Measurements from ENCODE around the gene DYNC2H1.
"Not testable (repeated sequence)": the region's sequence is repeated elsewhere in the genome, so short reads cannot be mapped to it uniquely, and the experiment has no call there.

The DYNC2H1 gene

GRCh38 chr11:103114836-103115235 is 5.6 kb downstream of the DYNC2H1 start:
- DNase-seq (ENCODE audit: low read depth in 3 of 3): no peak

DNA sequence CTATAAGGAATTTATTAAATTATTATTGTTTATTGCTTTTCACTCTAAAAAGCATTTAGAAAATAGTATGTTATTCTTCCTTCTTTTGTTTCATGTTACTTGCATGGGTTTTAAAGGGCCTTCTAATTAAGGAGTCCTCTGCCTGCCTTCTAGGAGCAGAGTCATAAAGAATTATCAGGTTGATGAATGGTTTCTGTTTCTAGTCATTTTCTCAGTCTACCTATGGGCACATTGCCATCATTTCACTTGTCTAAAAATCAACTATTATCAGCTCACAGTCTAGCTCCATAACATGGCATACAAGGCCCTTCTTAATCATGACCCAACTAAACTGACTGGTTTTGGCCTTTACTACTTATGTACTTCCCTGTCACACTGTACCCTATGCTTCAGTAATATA is 16.2 kb downstream of the DYNC2H1 start:
- DNase-seq (ENCODE audit: low read depth in 3 of 3): no peak

DNA sequence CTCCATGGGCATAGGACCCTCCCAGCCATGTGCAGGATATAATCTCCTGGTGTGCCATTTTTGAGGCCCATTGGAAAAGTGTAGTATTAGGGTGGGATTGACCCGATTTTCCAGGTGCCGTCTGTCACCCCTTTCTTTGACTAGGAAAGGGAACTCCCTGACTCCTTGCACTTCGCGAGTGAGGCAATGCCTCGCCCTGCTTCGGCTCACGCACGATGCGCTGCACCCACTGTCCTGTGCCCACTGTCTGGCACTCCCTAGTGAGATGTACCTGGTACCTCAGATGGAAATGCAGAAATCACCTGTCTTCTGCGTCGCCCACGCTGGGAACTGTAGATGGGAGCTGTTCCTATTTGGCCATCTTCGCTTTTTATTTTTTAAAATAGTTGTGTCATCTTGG is 32.8 kb downstream of the DYNC2H1 start:
- DNase-seq (ENCODE audit: low read depth in 3 of 3): not testable (repeated sequence)

- DNase-seq (ENCODE audit: low read depth in 3 of 3): no peak
Observed at GRCh38 chr11:103147627-103148026, 38.4 kb downstream of the DYNC2H1 start.

DNA sequence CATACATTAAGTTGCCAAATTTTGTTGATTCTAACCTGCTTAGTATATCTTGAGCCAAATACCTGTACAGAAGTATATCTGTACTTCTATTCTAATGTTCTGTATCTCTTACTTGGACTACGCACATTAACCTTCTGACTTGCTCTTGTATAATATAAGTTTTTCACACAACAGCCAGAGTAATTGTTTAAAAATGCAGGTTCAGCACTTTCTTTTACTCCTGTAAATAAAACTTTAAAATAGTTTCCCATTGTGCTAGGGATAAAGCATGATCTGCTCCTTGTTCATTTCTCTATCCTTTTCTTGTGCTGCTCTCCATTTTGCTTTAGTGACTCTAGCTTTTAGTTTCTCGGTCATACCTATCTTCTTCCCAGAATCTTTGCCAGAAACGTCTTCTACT is 48.3 kb downstream of the DYNC2H1 start:
- no peak for DNase-seq (ENCODE audit: low read depth in 3 of 3)

DNA sequence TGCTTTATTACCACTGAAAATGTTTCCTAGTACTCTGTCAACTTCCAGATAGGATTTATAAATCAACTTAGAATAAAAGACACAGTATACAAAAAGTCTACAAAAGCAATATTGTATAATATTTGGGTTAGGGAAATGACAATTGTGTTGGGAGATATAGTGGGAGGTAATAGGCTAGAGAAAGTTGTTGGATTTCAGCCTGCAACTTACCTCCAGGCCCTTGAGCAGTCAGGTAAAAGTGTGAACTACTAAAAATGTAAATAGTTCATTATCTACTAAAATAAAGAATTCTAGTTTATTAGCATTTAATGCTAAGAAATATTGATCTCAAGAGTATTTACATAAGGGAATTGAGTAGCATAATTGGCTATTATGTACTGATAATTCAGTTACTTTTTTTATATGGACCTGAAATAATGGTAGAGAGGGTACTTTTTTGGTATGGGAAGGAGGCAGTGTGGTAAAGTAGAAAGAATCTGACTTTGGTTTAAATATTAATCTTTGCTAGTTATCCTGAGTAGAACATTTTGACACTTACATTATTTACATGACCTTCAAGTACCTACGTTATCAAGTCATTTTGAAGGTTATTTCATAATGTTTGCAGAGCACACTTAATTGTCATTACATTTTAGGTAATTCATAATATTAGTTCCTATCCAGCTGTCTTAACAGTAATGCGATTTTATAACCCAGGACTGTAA is 55.0 kb downstream of the DYNC2H1 start:
- no peak for DNase-seq (ENCODE audit: low read depth in 3 of 3)

- no peak for DNase-seq (ENCODE audit: low read depth in 3 of 3)
Observed at GRCh38 chr11:103167166-103167565, 57.9 kb downstream of the DYNC2H1 start.

DNA sequence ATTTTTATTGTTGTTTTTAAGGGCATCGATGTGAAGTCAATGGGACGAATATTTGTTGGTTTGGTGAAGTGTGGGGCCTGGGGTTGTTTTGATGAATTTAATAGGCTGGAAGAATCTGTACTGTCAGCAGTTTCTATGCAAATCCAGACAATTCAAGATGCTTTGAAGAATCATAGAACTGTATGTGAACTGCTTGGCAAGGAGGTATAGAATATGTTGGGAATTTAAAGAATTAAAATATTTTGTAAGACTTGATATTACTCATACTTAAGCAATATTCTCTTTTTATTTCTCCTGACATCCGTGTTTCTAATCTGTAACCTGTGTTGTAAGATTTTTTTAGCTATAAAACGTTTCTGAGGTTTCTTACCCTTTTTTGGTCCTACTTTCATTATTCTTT is 61.6 kb downstream of the DYNC2H1 start:
- DNase-seq (ENCODE audit: low read depth in 3 of 3): no peak

DNA sequence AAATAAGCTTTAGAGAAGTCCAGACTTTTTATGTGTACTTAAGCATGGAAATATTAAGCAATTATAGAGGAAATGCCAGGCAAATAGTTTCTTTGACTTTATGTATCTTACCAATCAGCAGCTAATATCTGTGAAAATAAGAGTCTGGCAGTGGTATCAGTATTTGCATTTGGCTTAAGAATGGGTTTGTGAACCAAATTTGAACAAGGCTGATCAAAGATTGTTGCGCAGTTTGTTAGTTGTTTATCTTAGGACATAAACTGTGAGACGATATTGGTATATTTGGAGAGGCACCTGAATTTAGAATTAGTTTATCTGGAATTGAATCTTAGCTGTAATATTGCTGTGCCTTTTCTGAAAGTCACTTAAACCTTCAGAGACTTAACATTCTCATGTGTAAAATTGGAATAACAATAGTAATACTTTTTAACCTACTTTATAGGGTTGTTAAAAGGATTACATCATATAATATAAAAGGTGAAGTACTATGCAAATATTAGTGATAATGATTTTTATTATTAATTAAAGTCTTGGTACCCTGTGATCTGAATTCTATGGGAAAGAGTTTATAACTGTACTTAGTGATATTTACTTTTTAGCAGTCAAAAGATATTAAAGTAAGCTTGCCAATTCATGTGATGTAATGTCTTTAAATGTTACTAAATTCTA is 66.4 kb downstream of the DYNC2H1 start:
- no peak for DNase-seq (ENCODE audit: low read depth in 3 of 3)

- DNase-seq (ENCODE audit: low read depth in 3 of 3): no peak
Observed at GRCh38 chr11:103183981-103184611, 74.9 kb downstream of the DYNC2H1 start.

- no peak for DNase-seq (ENCODE audit: low read depth in 3 of 3)
Observed at GRCh38 chr11:103202048-103202651, 92.9 kb downstream of the DYNC2H1 start.

- DNase-seq (ENCODE audit: low read depth in 3 of 3): no peak
Observed at GRCh38 chr11:103210543-103210942, 101.3 kb downstream of the DYNC2H1 start.

DNA sequence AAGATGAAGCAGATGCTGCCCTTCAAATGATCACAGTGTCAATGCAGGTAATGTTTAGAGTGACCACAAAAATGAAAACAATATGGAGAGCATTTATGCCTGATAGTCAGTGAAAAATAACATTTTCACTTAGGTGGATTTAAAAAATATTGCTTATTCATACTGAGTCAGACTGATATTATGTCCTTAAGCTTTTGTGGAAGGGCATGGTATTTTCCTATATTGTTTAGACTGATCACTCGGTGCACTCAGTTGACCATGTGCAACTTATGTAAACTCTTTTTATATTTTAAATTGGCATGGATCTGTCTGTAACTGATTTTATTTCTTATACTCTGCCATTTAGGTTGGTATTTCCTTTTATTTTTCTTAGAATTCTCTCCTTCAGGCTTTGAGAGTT is 106.6 kb downstream of the DYNC2H1 start:
- no peak for DNase-seq (ENCODE audit: low read depth in 3 of 3)

DNA sequence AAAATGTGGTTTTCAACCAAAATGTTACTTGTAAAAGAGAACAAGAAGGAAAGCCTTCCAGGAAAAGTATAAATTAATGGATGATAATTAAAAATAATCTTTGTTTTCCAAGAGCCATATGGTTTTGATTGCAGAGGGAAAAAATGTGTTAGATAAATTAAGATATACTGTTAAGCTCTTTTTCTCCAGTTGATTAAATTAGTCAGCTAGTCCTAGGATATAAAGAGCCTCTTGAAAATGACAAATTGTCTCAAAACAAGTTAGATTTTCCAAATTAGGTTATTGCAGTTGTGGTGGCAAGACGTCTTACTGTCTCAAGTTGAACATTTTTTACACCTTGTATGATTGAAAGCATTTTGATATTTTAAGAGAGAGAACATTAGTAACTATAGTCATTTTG is 110.9 kb downstream of the DYNC2H1 start:
- DNase-seq (ENCODE audit: low read depth in 3 of 3): no peak

- no peak for DNase-seq (ENCODE audit: low read depth in 3 of 3)
Observed at GRCh38 chr11:103222806-103223205, 113.6 kb downstream of the DYNC2H1 start.

- DNase-seq (ENCODE audit: low read depth in 3 of 3): no peak
Observed at GRCh38 chr11:103228807-103229206, 119.6 kb downstream of the DYNC2H1 start.

DNA sequence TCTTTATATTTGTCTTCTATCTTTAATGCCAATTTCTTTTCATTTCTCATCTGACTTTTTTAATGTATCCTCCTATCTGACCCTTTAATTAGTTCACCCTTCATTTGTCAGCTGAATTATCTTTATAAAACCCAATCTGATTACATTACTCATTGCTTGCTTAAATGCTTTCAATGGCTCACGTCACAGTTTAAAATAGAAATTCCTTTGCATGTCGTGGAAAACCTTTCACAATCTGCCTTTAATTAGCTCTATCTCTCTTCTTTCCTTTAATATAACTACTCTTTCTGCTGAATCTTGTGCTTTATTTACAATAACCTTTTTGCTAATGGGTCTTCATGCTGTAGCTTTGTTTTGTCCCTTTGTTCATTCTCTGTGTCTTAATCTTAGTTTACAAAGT is 125.7 kb downstream of the DYNC2H1 start:
- no peak for DNase-seq (ENCODE audit: low read depth in 3 of 3)

GRCh38 chr11:103241574-103241973 is 132.3 kb downstream of the DYNC2H1 start:
- no peak for DNase-seq (ENCODE audit: low read depth in 3 of 3)

DNA sequence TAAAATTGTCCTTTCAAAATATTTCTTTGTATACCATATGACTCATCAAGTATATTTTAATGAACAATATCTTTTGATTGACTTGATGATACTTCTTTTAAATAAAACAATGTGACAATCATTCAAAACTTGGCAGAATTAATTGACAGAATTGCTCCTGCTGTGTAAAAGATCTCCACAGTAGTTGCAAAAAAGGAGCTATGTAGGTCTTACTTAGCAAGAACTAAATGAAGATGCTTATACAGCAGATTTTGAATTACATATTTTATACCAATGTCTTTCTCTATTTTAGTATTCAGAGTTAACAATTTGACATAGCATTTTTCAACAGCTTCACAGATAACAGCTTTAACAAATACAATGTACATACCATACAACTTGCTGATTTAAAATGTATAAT is 144.9 kb downstream of the DYNC2H1 start:
- DNase-seq (ENCODE audit: low read depth in 3 of 3): no peak

DNA sequence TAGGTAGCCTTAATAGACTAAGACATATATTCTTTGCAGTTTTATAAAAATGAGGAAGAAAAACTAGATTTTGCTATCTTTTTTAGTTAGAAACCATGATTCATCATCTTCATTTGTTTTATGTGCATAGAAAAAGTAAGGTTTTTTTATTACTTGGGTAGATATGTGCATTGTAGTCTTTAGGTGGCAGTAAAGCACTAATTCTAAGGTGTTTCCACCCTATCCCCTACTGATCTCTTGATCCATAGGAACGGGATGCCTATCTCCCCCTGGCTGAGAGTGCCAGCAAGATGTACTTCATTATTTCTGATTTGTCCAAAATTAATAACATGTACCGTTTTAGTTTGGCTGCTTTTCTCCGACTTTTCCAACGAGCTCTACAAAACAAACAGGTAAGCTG is 148.1 kb downstream of the DYNC2H1 start:
- no peak for DNase-seq (ENCODE audit: low read depth in 3 of 3)

GRCh38 chr11:103266167-103266831 is 157.1 kb downstream of the DYNC2H1 start:
- DNase-seq (ENCODE audit: low read depth in 3 of 3): no peak

GRCh38 chr11:103272876-103273275 is 163.7 kb downstream of the DYNC2H1 start:
- no peak for DNase-seq (ENCODE audit: low read depth in 3 of 3)

All from stimulated activated CD4-positive, alpha-beta T cell treated with anti-CD3 and anti-CD28 coated beads, TNF-alpha, amount 100 ng/mL, for 48 hours (primary cell).